SH-SY5Y (cell line): ENCODE results near the gene SNX15.

Source experiments
- GATA2 ChIP-seq: IDR thresholded peaks from 2 replicates; pipeline ENCODE4 v1.6.1; 2011; ENCODE audit warnings: mild to moderate bottlenecking, low read depth, low read length
- GATA3 ChIP-seq: IDR thresholded peaks from 2 replicates; pipeline ENCODE4 v1.6.1; 2011; ENCODE audit warnings: low read depth, mild to moderate bottlenecking, low read length, moderate library complexity

SNX15 gene

DNA sequence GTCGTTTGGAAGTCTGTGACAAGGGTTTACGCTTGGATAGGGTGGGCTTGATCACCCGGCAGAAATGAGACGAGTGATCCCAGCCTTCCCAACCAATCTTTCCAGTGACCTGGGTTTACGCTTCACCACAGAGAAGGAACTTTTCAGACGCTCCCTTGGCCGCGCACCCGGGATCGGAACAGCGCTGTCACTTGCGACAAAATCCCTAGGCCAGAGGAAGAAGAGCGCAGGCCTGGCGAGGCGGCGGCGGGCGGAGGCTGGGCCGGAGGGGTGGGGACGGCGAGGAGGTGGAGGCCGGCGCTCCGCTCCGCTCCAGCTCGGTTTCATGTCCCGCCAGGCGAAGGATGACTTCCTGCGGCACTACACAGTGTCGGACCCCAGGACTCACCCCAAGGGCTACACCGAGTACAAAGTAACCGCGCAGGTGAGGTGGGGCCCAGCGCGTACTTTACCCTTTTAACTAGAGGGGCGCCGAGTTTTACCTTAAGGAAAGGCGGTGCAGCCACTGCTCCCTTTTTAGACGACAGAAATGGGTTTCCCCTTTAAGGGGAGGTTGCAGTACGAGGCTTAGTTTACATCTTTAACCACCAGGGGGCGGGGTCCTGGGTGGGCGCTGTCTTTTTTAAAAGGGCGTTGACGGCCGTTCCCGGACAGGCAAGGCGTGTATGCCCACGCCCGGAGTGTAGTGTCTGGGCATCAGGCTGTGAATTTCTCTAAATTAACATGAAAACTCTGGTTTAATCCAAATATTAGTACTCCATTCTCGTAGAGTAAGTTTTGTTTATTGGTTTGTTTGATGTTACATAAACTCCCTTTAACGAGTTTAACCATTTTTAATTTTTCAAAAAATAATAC is at the start of gene SNX15:
Gene SNX15, plus strand, starts transcription at position 227 of the 855 bp plus-strand sequence. Its CDS starts 99 bp downstream, at position 326.
- TF ChIP-seq GATA3 (no peak), GATA2 (no peak)

GRCh38 chr11:64987998-64988854 is 39.0 kb upstream of the SNX15 start:
- TF ChIP-seq GATA3 (no peak), GATA2 (no peak)

GRCh38 chr11:64989416-64989815 is 37.8 kb upstream of the SNX15 start:
- TF ChIP-seq GATA2, result no peak
- TF ChIP-seq GATA3, result no peak

- no peak for TF ChIP-seq GATA2
- TF ChIP-seq GATA3, result no peak
Observed at GRCh38 chr11:64990222-64990923, 36.9 kb upstream of the SNX15 start.

GRCh38 chr11:64994318-64994717 is 32.9 kb upstream of the SNX15 start:
- TF ChIP-seq GATA2 (no peak), GATA3 (no peak)

GRCh38 chr11:64996327-64996709 is 30.9 kb upstream of the SNX15 start:
- TF ChIP-seq GATA2 (no peak), GATA3 (no peak)

DNA sequence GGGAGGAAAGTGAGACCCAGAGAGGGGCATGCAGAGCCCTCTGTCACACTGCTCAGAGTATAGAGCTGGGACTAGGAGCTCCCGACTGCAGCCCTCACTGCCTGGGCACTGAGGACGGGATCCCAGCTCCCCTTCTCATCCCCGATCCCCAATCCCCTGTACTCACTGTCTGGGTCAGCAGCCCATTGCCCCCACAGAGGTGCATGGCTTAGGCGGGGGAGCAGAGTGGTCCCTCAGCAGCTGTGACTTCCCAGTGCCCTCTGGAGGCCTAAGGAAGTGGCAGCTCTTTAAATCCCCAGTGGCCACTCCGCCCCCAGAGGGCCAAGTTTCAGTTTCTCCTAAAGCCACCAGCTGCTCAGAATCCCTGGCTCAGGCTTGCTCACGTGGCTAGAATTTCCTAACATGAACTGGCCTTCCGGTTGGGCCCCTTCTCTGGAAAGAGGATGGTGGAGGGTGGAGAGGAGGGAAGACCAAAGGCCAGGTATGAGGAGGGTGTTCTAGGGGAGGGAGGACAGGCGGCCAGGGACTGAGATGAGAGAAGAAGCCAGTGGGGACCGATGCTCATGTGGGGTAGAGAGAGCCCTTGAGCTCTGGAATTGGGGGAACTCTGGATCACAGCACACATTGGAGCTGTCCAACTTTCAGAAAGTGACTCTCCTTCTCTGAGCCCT is 30.4 kb upstream of the SNX15 start, which contains the start of gene BATF2:
Gene BATF2, minus strand, starts transcription at position 262 of the 671 bp plus-strand sequence. Its CDS starts 57 bp downstream, at position 205.
- TF ChIP-seq GATA3, result no peak
- TF ChIP-seq GATA2, result no peak

DNA sequence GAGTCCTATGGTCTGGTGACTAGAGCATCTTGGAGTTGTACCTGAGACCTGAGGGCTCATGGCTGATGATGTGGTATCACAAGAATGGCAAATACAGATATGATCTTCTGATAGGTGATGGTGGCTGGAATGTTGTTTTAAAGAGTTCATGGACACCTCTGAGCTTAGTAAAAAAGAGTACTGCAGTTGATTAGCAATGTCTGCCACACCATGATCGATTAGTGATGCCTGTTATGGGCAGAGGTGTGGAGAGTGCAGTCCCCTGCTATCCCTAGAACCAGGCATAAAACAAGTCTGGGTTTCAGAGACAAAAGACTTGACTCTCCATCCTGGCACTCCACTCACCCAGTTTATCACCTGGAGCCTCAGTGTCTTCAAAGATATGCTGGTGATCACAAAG is 29.1 kb upstream of the SNX15 start:
- no peak for TF ChIP-seq GATA2
- TF ChIP-seq GATA3, result no peak

DNA sequence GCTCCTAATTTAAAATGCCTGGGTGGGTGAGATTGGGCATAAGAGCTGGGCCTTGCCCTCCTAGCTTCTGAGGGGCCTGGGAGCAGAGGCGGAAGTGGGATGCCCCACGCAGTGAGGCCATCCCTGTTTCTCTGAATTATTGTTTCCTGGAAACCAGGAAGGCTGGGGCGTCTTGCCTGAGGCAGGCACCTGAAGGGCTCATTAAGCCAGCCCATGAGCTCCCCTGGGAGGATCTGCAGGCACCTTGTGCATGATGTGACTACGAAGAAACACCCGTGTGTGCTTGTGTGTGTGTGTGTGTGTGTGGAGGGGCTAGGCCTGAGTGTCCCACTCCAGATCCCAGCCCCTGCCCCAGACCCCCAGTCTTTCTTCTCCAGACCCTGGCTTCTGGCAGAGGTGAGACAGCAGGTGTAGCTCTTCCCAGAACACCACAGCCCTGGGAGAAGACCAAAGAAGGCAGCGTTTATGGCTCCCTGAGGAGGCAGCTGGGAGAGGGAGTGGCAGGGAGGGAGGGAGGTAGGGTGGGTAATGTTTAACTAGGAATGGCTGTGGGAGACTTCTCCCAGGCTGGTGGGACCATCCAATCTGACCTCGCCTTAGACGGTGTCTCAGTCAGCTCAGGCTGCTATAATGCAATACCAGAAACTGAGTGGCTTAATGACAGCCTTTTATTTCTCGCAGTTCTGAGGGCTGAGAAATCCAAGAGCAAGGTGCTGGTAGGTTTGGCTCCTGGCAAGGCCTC is 28.4 kb upstream of the SNX15 start:
- TF ChIP-seq GATA3 (no peak), GATA2 (no peak)

DNA sequence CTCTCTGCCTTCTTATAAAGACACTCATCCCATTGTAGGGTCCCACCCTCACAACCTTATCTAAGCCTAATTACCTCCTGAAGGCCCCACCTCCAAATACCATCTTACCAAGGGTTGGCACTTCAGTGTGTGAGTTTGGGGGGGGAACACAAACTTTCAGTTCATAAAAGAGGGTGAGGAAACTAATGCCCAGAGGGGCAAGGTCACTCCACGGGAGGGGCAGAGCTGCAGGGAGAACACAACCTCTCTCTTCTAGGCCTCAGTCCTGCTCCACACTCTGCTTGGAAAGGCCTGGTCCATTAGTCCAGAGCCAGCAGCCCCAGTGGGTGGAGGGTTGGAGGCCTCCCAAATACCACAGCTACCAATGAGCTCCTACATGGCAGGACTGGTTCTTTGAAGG is 27.8 kb upstream of the SNX15 start:
- TF ChIP-seq GATA3 (no peak), GATA2 (no peak)

GRCh38 chr11:65002706-65003105 is 24.5 kb upstream of the SNX15 start:
- no peak for TF ChIP-seq GATA2
- no peak for TF ChIP-seq GATA3

- TF ChIP-seq GATA3 (no peak), GATA2 (no peak)
Observed at GRCh38 chr11:65003282-65003681, 24.0 kb upstream of the SNX15 start.

DNA sequence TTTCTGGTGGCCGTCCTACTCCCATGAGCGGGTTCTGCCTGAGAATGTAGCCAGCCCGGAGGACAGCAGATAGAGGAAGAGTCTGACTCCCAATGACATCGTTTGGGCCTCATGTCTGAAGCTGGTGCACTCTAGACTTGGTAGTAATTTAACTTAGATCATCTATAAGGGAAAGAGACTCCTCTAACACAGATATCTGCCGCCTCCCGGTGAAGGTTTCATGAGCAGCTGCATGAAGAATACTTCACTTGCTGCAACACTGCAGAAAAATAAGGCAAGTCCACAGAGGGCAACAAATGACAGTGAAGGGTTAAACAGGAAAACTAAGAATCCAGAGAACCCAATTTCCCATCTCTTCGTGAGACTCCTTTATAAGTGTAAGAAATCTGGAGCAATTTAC is 19.2 kb upstream of the SNX15 start:
- no peak for TF ChIP-seq GATA3
- no peak for TF ChIP-seq GATA2
